Glomerular visceral epithelial cell (primary cell): ENCODE data around the gene SMYD3.
"Not testable (repeated sequence)": the region's sequence is repeated elsewhere in the genome, so short reads cannot be mapped to it uniquely, and the experiment has no call there.

Source experiments
- DNase-seq: peaks from one replicate; pipeline ENCODE4 v3.0.0-alpha.2; 2016; ENCODE audit errors: extremely low spot score

Gene SMYD3

DNA sequence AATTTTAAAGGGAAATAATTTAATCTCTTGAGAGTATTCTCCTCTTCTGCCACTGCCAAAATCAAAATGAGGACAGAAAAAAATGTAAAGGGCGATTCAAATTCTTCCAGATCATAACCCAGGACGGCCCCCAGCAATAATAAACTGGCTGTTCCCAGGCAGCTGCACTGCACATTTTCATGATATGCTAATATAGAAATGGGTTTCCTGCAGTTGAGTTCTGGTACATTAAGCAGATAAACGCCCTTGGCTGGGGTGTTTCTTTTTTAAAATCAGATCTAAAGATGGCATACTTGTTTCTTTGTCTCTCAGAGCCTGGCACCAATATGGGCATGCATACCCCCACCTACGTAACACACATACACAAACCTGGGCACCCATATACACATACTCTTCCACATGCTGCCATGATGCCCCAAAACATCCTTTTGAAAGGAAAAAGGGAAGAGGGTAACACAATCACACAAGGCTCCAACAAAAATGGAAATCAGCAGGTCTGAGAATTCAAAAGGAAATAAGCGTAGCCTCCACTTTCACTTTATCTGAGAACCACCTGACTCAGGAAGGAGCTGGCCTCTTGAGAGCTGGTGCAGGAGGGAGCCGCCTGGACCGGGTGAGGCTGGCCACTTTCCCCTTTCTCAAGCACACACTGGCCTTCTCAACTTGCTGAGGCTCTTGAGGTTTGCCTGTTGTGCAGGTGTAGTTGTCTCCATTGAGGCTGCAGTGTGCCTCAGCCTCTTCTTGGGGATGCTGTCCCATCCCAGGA lies 698.9 kb downstream of the SMYD3 start:
- no peak for DNase-seq

- DNase-seq: no peak
Observed at GRCh38 chr1:245807306-245807705, 699.8 kb downstream of the SMYD3 start.

GRCh38 chr1:245805532-245805931 lies 701.5 kb downstream of the SMYD3 start:
- DNase-seq: no peak

- no peak for DNase-seq
Observed at GRCh38 chr1:245804696-245805095, 702.4 kb downstream of the SMYD3 start.

DNA sequence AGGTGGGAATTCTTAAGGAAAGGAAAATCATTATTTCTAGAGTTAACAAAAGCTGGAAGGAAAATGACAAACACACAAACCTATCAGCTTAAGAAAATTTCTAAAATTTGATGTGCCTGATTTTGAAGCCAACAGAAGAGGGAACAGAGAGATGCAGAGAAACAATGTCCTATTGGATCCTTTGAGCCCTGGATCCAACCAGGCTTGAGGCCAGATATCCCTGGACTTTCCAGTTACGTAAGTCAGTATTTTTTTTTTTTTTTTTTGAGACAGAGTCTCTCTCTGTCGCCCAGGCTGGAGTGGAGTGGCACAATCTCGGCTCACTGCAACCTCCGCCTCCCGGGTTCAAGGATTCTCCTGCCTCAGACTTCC lies 703.4 kb downstream of the SMYD3 start:
- DNase-seq: no peak

GRCh38 chr1:245802941-245803665 lies 704.0 kb downstream of the SMYD3 start:
- no peak for DNase-seq

- DNase-seq: no peak
Observed at GRCh38 chr1:245800901-245801605, 706.0 kb downstream of the SMYD3 start.

DNA sequence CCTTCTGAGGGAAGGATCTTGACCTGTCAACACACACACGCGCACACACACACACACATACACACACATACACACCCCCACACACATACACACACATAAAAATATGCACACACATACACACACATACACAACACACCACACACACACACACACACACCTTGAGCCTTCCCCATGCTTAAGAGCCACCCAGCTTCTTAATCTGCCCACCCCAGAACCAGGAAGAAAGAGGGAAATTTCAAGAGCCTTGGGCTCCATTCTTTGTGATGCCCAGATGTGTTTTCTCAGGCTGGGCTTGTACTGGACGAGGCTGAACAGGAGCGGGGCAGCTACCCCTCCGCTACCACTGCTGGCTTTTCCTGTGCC lies 708.7 kb downstream of the SMYD3 start:
- no peak for DNase-seq

DNA sequence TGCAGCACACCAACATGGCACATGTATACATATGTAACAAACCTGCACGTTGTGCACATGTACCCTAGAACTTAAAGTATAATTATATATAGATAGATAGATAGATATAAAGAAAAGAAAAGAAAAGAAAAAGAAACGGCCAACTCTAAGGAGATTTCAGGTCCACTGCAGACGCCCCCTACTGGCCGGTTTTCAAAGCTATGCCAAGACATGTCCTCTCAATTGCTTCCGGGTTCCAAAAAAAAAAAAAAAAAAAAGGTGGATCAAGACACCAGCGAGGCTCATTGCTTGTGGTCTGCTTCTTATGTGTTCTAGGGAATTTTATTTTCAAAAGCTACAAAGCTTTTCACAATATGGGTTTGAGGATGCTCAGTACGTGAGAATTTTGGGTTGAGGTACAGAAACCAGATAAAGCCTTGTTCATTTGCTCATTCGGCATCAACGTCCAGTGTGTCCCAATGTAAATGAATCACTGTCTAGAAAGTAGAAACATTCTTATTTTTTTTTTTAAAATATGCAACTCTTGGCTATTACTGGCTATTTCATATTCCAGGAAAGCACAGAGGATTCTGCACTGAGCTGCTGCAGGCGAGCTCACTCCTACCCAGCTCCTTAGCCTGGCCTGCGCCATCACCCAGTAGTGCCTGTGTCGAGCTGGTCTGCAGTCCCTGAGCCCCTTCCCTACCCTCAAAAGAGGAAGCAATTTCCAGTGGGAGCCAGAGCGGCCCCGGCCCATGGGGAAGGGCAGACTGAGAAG lies 709.3 kb downstream of the SMYD3 start:
- no peak for DNase-seq

GRCh38 chr1:245791410-245792312 lies 715.4 kb downstream of the SMYD3 start:
- no peak for DNase-seq

GRCh38 chr1:245790441-245790840 lies 716.6 kb downstream of the SMYD3 start:
- no peak for DNase-seq

GRCh38 chr1:245788886-245789285 lies 718.2 kb downstream of the SMYD3 start:
- DNase-seq: no peak

DNA sequence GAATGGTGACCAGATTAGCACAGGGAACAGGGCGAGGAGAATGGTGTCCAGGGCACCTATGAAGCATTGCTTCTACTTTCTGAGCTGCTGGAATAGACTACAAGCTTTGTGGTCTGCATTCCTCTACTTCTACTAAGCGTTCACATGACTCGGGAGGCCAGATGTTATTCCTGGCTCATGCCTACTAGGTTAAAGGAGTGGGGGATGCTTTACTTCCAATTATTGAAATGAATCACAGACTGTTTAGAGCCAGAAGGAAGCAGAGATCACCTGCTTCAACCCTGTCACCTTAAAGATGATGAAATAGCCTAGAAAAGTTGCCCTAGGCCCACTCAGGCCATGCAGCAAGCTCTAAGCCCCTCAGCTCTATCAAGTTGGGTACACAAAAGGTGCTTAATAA lies 718.8 kb downstream of the SMYD3 start:
- DNase-seq: peak; percentile 90

- no peak for DNase-seq
Observed at GRCh38 chr1:245786948-245787347, 720.1 kb downstream of the SMYD3 start.

DNA sequence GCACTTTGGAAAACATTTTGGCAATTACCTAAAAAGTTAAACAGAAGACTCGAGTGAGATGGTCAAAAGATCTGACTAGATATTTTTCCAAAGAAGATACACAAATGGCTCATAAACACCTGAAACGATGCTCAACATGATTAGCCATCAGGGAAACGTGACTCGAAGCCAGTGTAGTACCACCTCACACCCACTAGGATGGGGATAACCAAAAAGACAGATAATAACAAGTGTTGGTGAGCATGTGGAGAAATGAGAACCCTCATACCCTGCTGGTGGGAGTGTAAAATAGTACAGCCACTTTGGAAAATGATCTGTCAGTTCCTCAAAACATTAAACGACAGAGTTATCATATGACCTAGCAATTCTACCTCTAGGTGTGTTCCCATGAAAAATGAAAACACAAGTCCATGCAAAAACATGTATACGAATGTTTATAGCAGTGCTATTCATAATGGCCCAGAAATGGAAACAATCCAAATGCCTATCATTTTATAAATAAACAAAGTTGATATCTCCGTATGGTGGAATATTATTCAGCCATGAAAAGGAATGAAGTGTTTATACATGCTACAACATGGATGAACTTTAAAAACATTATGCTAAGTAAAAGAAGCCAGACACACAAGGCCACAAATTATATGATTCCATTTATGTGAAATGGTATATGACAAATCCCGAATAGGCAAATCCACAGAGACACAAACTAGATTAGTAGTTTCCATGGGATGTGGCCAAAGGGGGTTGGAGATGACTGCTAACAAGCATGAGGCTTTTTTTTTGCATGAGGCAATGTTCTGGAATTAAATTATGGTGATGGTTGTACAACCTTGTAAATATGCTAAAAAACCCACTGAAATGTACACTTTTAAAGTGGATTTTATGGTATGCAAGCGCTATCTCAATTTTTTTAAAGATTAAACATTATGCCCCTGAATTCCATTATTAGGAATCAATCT lies 727.0 kb downstream of the SMYD3 start:
- DNase-seq: no peak

- no peak for DNase-seq
Observed at GRCh38 chr1:245777752-245778151, 729.3 kb downstream of the SMYD3 start.

DNA sequence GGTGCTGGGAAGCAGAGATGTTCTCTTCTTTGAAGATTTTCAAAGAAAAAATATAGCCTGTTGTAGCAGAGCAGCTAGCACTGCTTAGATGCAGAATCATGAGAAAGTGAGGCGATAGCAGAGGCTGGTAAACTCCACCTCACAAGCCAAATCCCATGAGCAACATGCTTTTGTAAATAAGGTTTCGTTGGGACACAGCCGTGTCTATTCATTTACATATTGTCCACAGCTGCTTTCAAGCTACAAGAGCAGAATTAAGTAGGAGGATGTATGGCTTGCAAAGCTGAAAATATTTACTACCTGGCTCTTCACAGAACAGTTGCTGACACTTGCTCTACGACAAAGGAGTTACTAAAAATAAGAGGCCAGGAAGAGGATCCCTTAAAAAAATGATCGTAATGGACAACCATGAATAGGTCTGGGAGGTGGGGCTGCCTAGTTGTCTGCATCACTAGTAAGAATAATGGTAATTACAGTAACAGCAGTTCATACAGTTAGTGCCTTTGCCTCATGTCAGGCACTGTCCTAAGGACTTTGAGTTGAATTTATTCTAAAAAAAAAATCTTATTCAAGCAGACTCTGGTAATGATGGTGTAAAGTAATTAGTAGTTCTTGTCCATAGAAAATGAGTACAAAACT lies 730.3 kb downstream of the SMYD3 start:
- no peak for DNase-seq

DNA sequence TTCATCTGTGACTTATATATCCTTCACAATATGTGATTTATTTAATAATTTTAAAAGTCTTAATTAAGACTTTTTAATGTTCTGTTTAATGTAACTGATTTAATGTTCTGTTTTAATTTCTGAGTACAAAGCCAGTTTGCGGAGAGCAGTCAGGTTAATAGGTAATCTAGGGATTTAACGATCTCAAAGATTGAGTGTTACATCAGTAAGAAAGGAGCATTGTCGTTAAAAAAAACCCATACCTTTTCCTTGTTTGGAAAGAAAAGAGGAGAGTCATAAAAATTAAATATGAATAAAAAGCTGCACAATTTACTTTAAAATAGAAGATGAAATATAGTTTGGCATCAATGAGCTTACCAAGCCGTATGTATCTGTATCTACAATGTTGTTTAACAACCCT lies 730.9 kb downstream of the SMYD3 start:
- no peak for DNase-seq

- not testable (repeated sequence) for DNase-seq
Observed at GRCh38 chr1:245774931-245775330, 732.1 kb downstream of the SMYD3 start.
